SKM-1 (cell line): ENCODE measurements around the gene OR2T12.
A peak's percentile ranks its signal among the peaks of the same experiment; 100 is the strongest.
"Not testable (repeated sequence)": the region's sequence is repeated elsewhere in the genome, so short reads cannot be mapped to it uniquely, and the experiment has no call there.

Source experiments
- DNase-seq: peaks from one replicate; lab custom pipeline; 2025; ENCODE audit not compliant: unreplicated experiment; lab: John Stamatoyannopoulos, UW

OR2T12 gene, protein sequence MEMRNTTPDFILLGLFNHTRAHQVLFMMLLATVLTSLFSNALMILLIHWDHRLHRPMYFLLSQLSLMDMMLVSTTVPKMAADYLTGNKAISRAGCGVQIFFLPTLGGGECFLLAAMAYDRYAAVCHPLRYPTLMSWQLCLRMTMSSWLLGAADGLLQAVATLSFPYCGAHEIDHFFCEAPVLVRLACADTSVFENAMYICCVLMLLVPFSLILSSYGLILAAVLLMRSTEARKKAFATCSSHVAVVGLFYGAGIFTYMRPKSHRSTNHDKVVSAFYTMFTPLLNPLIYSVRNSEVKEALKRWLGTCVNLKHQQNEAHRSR

DNA sequence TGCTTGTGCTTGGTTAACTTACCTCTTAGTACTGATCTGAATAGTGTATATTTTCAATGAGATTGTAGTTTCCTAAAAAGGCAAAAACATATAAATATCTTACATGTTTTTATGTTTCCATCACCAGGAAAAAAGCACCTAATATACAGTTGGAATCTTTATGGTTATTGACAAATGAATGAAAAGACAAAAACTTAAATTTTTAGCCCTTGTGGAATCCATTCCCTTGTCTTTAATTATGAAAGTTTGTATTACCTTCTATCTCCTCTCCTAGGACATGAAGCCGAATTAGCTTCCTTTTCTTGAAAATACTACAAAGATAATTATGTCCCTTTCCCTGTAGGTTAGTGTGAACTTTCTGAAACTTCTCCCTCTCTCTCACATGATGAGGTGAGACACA is at the start of gene OR2T12:
Gene OR2T12, minus strand, starts transcription at position 101 of the 400 bp plus-strand sequence. CDS start 7,846 bp downstream, outside the sequence.
- no peak for DNase-seq

DNA sequence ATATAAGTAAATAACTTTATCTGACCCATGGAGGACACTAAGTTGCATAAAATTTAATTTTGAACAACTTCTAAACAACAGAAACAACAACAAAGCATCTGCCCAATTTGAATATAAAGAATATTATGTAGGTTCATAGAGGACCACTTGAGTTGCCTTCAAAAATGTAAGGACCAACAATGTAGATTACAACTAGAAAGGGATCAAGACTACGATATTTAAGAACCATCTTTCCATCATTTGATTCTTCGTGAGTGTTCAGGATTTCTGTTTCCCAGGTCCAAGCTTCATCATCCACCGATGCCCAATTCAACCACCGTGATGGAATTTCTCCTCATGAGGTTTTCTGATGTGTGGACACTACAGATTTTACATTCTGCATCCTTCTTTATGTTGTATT is 45.3 kb upstream of the OR2T12 start, which contains the start of gene OR14C36:
Gene OR14C36, plus strand, starts transcription at position 301 of the 400 bp plus-strand sequence. Its CDS starts 0 bp downstream, at position 301.
- no peak for DNase-seq

DNA sequence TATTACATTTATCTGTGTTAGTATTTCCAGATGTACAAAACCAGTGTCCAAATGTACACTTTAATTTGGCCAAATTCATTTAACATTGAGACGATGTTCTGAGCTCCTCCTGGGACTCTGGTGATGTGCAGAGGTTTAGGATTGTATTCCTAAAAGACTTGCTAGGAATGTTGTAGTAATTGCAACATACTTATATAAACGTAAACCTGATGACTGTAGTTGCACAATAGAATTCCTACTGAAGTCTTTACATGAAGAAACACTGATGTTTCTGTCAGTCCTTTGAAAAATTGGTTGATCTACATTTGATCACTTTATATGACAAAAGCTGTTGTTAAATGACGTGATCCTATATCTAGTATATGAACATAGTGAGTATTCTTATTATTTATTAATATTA is 40.2 kb upstream of the OR2T12 start:
- no peak for DNase-seq

DNA sequence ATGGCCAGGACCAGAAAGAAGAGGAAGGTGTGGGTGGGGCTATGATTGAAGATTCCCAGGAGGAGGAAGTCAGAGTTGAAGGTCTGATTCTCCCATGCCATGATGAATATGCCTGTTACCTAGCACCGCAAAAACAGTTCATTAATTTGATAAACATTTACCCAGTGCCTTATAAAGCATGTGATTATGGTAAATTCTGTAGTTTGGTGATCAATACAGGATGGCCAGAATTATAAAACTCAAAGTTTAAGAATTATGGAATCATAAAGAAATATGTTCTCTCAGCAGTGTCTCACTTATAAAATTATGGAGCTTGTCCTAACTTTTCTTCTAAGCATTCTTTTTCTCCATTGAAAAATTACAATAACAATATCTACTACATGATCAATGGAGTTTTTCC is 21.2 kb upstream of the OR2T12 start, which contains the start of gene OR2M7:
Gene OR2M7, minus strand, starts transcription at position 101 of the 400 bp plus-strand sequence. Its CDS starts 0 bp downstream, at position 101.
- no peak for DNase-seq

DNA sequence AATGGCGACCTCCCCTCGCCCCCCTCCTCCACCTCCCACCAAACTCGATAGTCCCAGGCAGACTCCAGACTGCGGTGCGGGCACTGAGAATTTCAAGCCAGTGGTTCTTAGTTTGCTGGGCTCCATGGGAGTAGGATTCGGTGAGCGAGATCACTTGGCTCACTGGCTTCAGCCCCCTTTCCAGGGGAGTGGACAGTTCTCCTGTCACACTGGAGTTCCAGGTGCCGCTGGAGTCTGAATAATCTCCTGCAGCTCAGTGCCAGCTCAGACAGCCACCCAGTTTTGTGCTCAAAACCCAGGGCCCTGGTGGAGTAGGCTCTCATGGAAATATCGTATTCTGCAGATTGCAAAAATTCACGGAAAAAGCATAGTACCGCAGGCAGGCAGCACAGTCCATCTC is 13.6 kb upstream of the OR2T12 start:
- DNase-seq, result no peak

DNA sequence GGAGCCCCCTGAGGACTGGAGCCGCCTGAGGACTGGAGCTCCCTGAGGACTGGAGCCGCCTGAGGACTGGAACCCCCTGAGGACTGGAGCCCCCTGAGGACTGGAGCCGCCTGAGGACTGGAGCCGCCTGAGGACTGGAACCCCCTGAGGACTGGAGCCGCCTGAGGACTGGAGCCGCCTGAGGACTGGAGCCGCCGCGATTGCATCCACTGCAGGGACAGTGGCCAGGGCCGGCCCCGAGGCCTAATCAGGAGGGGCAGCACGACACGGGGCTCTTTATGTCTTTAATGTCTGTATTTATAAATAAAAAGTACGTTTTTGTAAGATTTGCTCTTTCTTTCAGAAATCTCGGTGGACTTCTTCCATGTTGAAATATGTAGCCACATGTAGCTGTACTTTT is 3.5 kb upstream of the OR2T12 start:
- DNase-seq, result not testable (repeated sequence)

DNA sequence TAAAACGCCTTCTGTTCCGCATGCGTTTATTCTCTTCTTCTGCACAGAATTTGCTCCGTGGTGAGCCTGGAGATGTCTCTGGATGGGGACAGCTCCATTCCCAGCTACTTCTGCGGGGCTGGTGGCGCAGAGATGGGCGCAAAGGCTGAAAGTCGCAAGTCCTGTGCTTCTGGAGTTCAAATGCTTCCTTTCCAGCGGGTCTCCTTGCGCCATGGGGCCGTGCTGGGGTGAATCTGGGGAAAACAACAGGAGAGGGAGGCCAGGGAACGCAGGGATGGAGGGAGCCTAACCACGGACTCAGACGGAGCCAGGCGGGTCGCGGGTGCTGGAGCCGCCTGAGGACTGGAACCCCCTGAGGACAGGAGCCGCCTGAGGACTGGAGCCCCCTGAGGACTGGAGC is 2.9 kb upstream of the OR2T12 start:
- DNase-seq, result no peak

DNA sequence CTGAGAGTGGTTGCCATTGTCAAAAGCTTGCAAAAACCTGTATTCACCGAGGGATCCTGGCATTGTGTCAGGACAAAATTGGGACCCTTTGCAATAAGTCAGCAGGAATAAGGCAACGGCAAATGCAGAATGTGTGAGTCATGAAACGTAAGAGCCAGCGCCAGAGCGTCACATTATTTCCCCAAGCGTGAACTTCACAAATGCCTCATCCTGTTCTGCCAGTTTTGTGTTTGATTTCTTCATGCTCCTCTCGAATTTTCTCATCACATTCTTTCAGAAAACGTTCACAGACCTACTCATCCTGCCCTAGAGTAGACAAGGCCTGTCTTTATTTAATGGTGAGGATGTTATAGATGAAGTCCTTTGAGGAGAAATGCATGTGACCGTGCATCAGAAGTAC is 2.4 kb upstream of the OR2T12 start:
- not testable (repeated sequence) for DNase-seq

DNA sequence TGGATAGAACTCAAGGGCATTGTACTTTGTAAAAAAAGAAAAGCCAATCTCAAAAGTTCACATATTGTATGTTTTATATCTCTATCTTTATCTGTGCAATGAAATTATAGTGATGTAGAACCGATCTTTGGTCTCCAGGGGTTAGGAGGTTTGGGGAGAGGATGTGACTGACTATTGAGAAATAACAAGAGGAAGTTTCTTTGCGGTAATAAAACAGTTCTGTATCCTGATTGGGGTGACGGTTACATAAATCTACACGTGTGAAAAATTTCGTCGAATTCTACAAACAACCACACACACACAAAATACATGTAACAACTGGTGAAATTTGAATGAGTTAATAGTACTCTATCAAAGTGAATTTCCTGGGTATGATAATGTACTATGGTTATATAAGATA is 14.8 kb downstream of the OR2T12 start:
- DNase-seq, result peak; percentile 87

DNA sequence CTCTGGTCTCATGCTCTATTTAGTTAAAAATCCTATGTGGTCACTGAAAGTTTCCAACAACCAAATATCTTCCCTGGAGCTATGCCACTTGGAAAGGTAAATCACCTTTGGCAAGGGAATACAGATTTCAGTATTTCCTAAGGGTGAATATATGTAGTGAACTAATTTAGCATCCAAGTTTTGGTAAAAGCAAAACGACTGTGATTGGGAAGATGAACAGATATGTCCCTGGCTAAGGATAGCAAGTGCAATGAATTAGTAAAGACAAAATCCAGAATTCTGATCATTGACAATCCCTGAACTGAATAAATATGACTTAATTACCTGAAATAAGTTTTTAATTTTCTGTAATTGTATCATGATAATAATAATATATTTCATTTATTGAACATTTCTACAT is 25.3 kb downstream of the OR2T12 start, which contains the start of gene OR2T33:
Gene OR2T33, minus strand, starts transcription at position 101 of the 400 bp plus-strand sequence. CDS start 4,162 bp downstream, outside the sequence.
- no peak for DNase-seq

DNA sequence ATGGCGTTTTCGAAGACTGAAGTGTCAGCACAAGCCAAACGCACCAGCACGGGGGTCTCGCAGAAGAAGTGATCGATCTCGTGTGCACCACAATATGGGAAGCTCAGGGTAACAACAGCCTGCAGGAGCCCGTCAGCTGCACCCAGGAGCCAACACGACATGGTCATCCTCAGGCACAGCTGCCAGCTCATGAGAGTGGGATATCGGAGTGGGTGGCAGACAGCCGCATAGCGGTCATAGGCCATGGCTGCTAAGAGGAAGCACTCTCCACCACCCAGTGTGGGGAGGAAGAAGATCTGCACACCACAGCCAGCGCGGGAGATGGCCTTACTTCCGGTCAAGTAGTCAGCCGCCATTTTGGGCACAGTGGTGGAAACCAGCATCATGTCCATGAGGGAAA is 30.0 kb downstream of the OR2T12 start:
- not testable (repeated sequence) for DNase-seq

DNA sequence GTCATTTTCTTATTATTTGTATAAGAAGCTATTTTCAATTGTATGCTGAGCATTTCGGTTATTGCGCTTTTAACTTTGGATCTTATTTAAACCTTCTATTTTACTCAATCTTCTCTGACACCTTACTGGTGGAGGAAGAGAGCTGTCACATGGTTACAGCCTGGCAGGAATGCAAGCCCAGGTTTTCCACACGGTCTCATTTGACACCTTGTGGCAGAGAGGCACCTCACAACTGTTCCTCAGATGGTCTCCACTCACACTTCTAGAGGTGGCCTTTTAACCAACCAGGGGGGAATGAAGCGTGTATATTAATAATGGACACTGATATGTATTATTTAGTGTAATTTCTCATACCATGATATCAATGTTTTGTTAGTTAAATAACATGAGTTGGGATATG is 35.0 kb downstream of the OR2T12 start:
- DNase-seq, result no peak

DNA sequence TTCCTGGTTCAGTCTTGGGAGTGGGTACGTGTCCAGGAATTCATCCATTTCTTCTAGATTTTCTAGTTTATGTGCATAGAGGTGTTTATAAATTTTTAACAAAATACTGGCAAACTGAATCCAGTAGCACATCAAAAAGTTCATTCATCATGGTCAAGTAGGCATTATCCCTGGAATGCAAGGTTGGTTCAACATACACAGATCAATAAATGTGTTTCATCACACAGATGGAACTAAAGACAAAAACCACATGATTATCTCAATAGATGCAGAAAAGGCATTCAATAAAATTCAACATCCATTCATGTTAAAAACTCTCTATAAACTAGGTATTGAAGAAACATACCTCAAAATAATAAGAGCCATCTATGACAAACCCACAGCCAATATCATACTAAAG is 43.9 kb downstream of the OR2T12 start:
- DNase-seq, result not testable (repeated sequence)

DNA sequence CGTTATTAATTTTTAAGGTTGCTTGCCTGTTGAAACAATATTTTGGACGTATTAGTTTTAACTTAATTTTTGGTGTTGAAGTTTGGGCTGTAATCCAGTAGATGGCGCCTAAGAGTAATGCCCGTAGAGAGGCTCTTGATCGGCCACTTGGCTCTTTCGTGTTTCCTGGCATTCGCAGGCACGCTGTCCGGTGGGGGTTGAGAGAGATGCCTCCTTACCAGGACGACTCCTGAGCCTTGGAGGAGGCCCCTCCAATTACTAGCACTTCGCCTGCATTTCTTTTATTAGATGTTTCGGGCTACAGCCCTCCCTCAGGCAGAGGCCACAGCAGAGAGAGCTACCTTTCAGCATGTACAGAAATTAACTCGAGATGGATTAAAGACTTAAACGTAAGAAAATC is 60.0 kb downstream of the OR2T12 start:
- DNase-seq, result peak; percentile 53
